Panc1 (cell line): Measurements from ENCODE around the gene DNM3. TPM values are rescaled to one million over a fixed set of nuclear protein-coding genes. Genes with fewer than 3 reads are reported as not detected.

Experiments
- ATAC-seq: fragments of 200-7000 bp; cut with Tn5 transposase; 2 replicates; pipeline ENCODE4 v1.9.1; 2020; ENCODE audit warnings: mild to moderate bottlenecking, moderate library complexity
- BruUV-seq: library from RNA; stranded (reverse); fragments of 400-500 nt; replicated peaks from 2 replicates; lab custom pipeline; 2021; lab: Mats Ljungman, UMichigan
- CTCF ChIA-PET: fragments of 300-600 bp; sonication (Branson Sonifier 250); formaldehyde crosslinking; loops from one replicate; lab custom pipeline; 2022; ENCODE audit warnings: antibody characterized with exemption; lab: Charles Lee
- POLR2A ChIA-PET: fragments of 300-600 bp; sonication (Branson Sonifier 250); formaldehyde crosslinking; loops from one replicate; lab custom pipeline; 2022; ENCODE audit warnings: antibody characterized with exemption; lab: Charles Lee
- DNase-seq: peaks from one replicate; pipeline ENCODE4 v3.0.0-alpha.2; 2010; ENCODE audit warnings: low read depth, low spot score
- H3K27ac ChIP-seq: 2 replicates; pipeline ENCODE4 v1.5.1; 2011; ENCODE audit warnings: mild to moderate bottlenecking, low read length, inconsistent platforms
- H3K27me3 ChIP-seq: fragments of 200-500 bp; sonication (Bioruptor generic); 2 replicates; pipeline ENCODE4 v1.6.0; 2014; ENCODE audit warnings: low read length, inconsistent platforms; ENCODE audit not compliant: control insufficient read depth, insufficient read depth
- H3K36me3 ChIP-seq: fragments of 200-500 bp; sonication (Bioruptor generic); 2 replicates; pipeline ENCODE4 v1.5.1; 2014; ENCODE audit warnings: inconsistent platforms, mild to moderate bottlenecking, low read length, moderate library complexity; ENCODE audit not compliant: control insufficient read depth, insufficient read depth
- H3K4me1 ChIP-seq: 2 replicates; pipeline ENCODE4 v1.5.1; 2011; ENCODE audit warnings: inconsistent platforms, mild to moderate bottlenecking, low read length, moderate library complexity; ENCODE audit not compliant: control insufficient read depth, insufficient read depth
- H3K4me3 ChIP-seq, 2 experiments: 2 replicates each; pipeline ENCODE4 v1.5.1; 2011 to 2012; ENCODE audit warnings: low read depth in 2 of 2, low read length in 2 of 2, mild to moderate bottlenecking in 2 of 2, inconsistent platforms in 1 of 2, moderate library complexity in 1 of 2
- H3K9me3 ChIP-seq: fragments of 200-500 bp; sonication (Bioruptor generic); 2 replicates; pipeline ENCODE4 v1.5.1; 2014; ENCODE audit warnings: low read depth, mild to moderate bottlenecking, inconsistent platforms, low read length, moderate library complexity; ENCODE audit not compliant: control insufficient read depth, insufficient read depth
- POLR2AphosphoS5 ChIP-seq: IDR thresholded peaks from 2 replicates; pipeline ENCODE4 v1.6.1; 2012; ENCODE audit warnings: mild to moderate bottlenecking, low read depth, low read length, moderate library complexity
- SIN3A ChIP-seq: IDR thresholded peaks from 2 replicates; pipeline ENCODE4 v1.6.1; 2012; ENCODE audit warnings: low read depth, mild to moderate bottlenecking, low read length, moderate library complexity, borderline replicate concordance; ENCODE audit not compliant: insufficient read depth
- TCF7L2 ChIP-seq: IDR thresholded peaks from 2 replicates; pipeline ENCODE4 v1.6.1; 2011; ENCODE audit warnings: mild to moderate bottlenecking, low read depth, low read length, inconsistent platforms
- in situ Hi-C: cut with HindIII; loops from 2 replicates; pipeline ENCODE4 v1.10.0; 2016; ENCODE audit warnings: low sequenced_read_pairs, low pct_unique_long_range_greater_than_20kb
- intact Hi-C: fragments of 100-400 bp; cut with micrococcal nuclease; formaldehyde crosslinking; loops from one replicate; pipeline ENCODE4 v1.10.0; 2022; ENCODE audit not compliant: unreplicated experiment
- total RNA-seq: library from RNA; stranded (reverse); gene quantifications from one replicate; pipeline ENCODE4 v1.2.1, GENCODE V29; 2021; ENCODE audit not compliant: unreplicated experiment
- TF ChIP-seq, protein P1 (sequence below), 2 experiments: IDR thresholded peaks; 2 replicates each; pipeline ENCODE4 v1.6.1; 2011 to 2012; ENCODE audit warnings: low read depth in 2 of 2, control low read depth in 1 of 2, low read length in 1 of 2, mild to moderate bottlenecking in 1 of 2, moderate library complexity in 1 of 2; ENCODE audit not compliant: insufficient read depth in 1 of 2
- TF ChIP-seq, protein P2 (sequence below): fragments of 450-650 bp; IDR thresholded peaks from 2 replicates; pipeline ENCODE4 v1.5.1; 2017; ENCODE audit warnings: mild to moderate bottlenecking

DNM3 gene
- total RNA-seq, 1 experiment from 2014 or later: 0.46 TPM

DNA sequence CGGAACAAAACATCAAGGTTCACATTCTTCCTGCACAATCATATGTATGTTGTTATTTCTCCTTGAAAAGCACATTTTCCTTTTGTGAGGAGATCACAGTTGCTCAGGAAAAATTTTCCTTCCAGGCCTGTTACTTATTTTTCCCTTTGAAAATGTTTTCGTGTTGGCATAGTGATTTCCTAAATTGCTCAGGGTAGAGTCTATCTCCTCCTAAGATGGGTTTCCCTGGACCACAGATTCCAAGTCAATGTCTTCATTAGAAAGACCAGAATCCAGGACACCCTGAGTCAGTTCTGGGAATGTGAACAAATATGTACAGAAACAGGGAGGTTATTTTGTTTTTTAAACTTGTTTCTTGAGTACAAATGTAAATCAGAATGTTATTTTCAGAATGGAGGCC lies 484.8 kb downstream of the DNM3 start:
- H3K27me3 ChIP-seq: no peaks in the 10 kb centered on the region
- intact Hi-C loops: no loop called here
- DNase-seq: no peak
- CTCF ChIA-PET: no interaction called here
- in situ Hi-C loops: no loop called here
- TF ChIP-seq, protein P1, sequence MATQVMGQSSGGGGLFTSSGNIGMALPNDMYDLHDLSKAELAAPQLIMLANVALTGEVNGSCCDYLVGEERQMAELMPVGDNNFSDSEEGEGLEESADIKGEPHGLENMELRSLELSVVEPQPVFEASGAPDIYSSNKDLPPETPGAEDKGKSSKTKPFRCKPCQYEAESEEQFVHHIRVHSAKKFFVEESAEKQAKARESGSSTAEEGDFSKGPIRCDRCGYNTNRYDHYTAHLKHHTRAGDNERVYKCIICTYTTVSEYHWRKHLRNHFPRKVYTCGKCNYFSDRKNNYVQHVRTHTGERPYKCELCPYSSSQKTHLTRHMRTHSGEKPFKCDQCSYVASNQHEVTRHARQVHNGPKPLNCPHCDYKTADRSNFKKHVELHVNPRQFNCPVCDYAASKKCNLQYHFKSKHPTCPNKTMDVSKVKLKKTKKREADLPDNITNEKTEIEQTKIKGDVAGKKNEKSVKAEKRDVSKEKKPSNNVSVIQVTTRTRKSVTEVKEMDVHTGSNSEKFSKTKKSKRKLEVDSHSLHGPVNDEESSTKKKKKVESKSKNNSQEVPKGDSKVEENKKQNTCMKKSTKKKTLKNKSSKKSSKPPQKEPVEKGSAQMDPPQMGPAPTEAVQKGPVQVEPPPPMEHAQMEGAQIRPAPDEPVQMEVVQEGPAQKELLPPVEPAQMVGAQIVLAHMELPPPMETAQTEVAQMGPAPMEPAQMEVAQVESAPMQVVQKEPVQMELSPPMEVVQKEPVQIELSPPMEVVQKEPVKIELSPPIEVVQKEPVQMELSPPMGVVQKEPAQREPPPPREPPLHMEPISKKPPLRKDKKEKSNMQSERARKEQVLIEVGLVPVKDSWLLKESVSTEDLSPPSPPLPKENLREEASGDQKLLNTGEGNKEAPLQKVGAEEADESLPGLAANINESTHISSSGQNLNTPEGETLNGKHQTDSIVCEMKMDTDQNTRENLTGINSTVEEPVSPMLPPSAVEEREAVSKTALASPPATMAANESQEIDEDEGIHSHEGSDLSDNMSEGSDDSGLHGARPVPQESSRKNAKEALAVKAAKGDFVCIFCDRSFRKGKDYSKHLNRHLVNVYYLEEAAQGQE (IDR thresholded peaks at IDR 0.05; ENCODE audit: insufficient read depth in 1 of 2, low read depth in 2 of 2, low read length in 1 of 2): no peak
- TF ChIP-seq SIN3A: no peak
- TF ChIP-seq POLR2AphosphoS5: no peak
- no peak for TF ChIP-seq TCF7L2
- TF ChIP-seq, protein P2, sequence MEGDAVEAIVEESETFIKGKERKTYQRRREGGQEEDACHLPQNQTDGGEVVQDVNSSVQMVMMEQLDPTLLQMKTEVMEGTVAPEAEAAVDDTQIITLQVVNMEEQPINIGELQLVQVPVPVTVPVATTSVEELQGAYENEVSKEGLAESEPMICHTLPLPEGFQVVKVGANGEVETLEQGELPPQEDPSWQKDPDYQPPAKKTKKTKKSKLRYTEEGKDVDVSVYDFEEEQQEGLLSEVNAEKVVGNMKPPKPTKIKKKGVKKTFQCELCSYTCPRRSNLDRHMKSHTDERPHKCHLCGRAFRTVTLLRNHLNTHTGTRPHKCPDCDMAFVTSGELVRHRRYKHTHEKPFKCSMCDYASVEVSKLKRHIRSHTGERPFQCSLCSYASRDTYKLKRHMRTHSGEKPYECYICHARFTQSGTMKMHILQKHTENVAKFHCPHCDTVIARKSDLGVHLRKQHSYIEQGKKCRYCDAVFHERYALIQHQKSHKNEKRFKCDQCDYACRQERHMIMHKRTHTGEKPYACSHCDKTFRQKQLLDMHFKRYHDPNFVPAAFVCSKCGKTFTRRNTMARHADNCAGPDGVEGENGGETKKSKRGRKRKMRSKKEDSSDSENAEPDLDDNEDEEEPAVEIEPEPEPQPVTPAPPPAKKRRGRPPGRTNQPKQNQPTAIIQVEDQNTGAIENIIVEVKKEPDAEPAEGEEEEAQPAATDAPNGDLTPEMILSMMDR: no peak
- BruUV-seq: no TSS peak
- peaks cover 43% of the 10 kb centered on the region for H3K4me1 ChIP-seq
- no peaks in the 10 kb centered on the region for H3K36me3 ChIP-seq
- H3K4me3 ChIP-seq: no peak overlapping the region
- POLR2A ChIA-PET: no interaction called here
- no peaks in the 10 kb centered on the region; the same call in 1 of the 2 replicates for H3K9me3 ChIP-seq
- ATAC-seq: no peak
- H3K27ac ChIP-seq: peak overlapping the region; percentile 100

GRCh38 chr1:172328266-172328665 lies 487.0 kb downstream of the DNM3 start:
- ATAC-seq: no peak
- DNase-seq: no peak
- H3K4me1 ChIP-seq: peaks cover 24% of the 10 kb centered on the region
- no peaks in the 10 kb centered on the region for H3K36me3 ChIP-seq
- no peak overlapping the region for H3K4me3 ChIP-seq
- no peaks in the 10 kb centered on the region; the same call in 1 of the 2 replicates for H3K9me3 ChIP-seq
- in situ Hi-C loops (no loop called here), intact Hi-C loops (no loop called here)
- CTCF ChIA-PET: no interaction called here
- POLR2A ChIA-PET: no interaction called here
- TF ChIP-seq SIN3A (no peak), TCF7L2 (no peak), POLR2AphosphoS5 (no peak)
- TF ChIP-seq, protein P1 (IDR thresholded peaks at IDR 0.05; ENCODE audit: insufficient read depth in 1 of 2, low read depth in 2 of 2, low read length in 1 of 2): no peak
- TF ChIP-seq, protein P2: no peak
- peak overlapping the region; percentile 7; the same call in 1 of the 2 replicates for H3K27ac ChIP-seq
- BruUV-seq: no TSS peak
- no peaks in the 10 kb centered on the region for H3K27me3 ChIP-seq
